HFF-Myc (cell line): ENCODE results near the gene EPHA8.

Experiments
- DNase-seq: peaks from one replicate; pipeline ENCODE4 v3.0.0-alpha.2; 2011; ENCODE audit warnings: low read depth; ENCODE audit errors: extremely low read depth
- H3K4me3 ChIP-seq: replicated peaks from 2 replicates; pipeline ENCODE4 v1.5.1; 2011; ENCODE audit warnings: low read depth, mild to moderate bottlenecking, control low read depth, low read length
- CTCF ChIP-seq: IDR thresholded peaks from 2 replicates; pipeline ENCODE4 v1.5.1; 2012; ENCODE audit warnings: mild to moderate bottlenecking, low read depth, low read length, control low read depth; ENCODE audit errors: missing control alignments

The EPHA8 gene

GRCh38 chr1:22578732-22579361 is 15.6 kb downstream of the EPHA8 start:
- DNase-seq, result no peak
- no peak overlapping the region for H3K4me3 ChIP-seq
- no peak for TF ChIP-seq CTCF

GRCh38 chr1:22579541-22580155 is 16.4 kb downstream of the EPHA8 start:
- TF ChIP-seq CTCF, result no peak
- no peak for DNase-seq
- H3K4me3 ChIP-seq, result no peak overlapping the region

GRCh38 chr1:22582661-22583635 is 19.7 kb downstream of the EPHA8 start:
- no peak overlapping the region for H3K4me3 ChIP-seq
- no peak for DNase-seq
- no peak for TF ChIP-seq CTCF

GRCh38 chr1:22584001-22584562 is 20.8 kb downstream of the EPHA8 start:
- TF ChIP-seq CTCF, result no peak
- H3K4me3 ChIP-seq, result no peak overlapping the region
- no peak for DNase-seq

- H3K4me3 ChIP-seq, result no peak overlapping the region
- TF ChIP-seq CTCF, result no peak
- no peak for DNase-seq
Observed at GRCh38 chr1:22584970-22585369, 21.7 kb downstream of the EPHA8 start.

GRCh38 chr1:22585471-22585870 is 22.2 kb downstream of the EPHA8 start:
- no peak for TF ChIP-seq CTCF
- H3K4me3 ChIP-seq, result no peak overlapping the region
- no peak for DNase-seq
